ENCODE results near the gene CCNJ.

- TF ChIP-seq EP300 (IDR thresholded peaks at IDR 0.05) (no peak), POLR2A (IDR thresholded peaks at IDR 0.05) (no peak), CTCF (IDR thresholded peaks at IDR 0.05) (no peak)
Observed at GRCh38 chr10:96023168-96023567, 20.2 kb upstream of the CCNJ start.
